GM19035 (cell line): ENCODE measurements around the gene IL24.
A peak's percentile ranks its signal among the peaks of the same experiment; 100 is the strongest.
"Not testable (repeated sequence)": the region's sequence is repeated elsewhere in the genome, so short reads cannot be mapped to it uniquely, and the experiment has no call there.

Experiments
- ATAC-seq: cut with Tn5 transposase; IDR thresholded peaks from one replicate; pipeline ENCODE4 v1.9.1; 2021; ENCODE audit not compliant: unreplicated experiment

IL24 gene

DNA sequence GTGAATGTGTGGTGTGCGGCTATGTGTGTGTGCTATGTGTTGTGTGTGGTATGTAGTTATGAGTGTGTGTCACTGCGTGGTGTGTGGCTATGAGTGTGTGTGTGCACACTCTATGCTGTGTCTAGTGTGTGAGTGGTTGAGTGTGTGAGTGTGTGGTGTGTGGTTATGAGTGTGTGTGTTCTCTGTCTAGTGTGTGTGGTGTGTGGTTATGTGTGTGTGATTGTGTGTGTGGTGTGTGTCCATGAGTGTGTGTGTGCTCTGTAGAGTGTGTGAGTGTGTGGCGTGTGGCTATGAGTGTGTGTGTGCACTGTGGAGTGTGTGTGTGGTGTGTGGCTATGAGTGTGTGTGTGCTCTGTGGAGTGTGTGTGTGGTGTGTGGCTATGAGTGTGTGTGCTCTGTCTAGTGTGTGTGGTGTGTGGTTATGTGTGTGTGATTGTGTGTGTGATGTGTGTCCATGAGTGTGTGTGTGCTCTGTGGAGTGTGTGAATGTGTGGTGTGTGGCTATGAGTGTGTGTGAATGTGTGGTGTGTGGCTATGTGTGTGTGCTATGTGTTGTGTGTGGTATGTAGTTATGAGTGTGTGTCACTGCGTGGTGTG is 26.8 kb downstream of the IL24 start:
- ATAC-seq: not testable (repeated sequence)

DNA sequence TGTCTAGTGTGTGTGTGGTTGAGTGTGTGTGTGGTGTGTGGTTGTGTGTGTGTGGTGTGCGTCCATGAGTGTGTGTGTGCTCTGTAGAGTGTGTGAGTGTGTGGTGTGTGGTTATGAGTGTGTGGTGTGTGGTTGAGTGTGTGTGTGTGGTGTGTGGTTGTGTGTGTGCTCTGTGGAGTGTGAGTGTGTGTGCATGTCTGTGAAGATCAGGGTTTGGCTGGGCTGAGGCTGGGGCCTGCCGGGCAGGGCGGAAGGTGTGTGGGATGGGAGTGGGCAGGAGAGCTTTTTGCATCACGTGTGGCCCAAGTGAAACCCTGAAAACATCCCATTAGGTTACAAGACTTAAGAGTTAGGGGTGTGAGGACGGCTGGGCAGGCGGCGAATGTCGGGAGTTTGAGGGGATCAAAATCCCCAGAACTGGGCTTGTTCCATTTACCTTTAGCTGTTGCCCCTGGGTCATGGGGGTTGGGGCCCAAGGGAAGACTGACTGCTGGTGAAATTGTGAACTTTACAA is 27.4 kb downstream of the IL24 start:
- peak; percentile 10 for ATAC-seq

- ATAC-seq: peak; percentile 52
Observed at GRCh38 chr1:206925106-206925736, 28.0 kb downstream of the IL24 start.

DNA sequence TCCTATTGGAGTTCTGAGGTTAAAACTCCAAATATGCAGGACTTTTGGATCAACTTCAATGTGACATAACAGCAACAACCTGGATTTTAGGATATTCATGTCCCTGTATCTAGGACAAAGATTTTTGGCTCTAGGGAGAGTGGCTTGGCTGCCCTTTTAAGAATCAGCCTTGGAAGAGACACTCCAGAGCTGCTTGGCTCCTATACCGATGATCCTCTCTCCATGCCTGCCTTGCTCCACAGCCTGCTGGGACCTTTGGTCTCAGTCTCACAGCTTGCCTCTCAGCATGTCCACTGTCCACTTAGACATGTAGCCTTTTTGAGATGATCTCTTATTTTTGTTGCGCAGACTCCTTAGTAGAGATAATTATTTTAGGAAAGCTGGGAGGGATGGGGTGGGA is 29.0 kb downstream of the IL24 start:
- ATAC-seq: no peak

DNA sequence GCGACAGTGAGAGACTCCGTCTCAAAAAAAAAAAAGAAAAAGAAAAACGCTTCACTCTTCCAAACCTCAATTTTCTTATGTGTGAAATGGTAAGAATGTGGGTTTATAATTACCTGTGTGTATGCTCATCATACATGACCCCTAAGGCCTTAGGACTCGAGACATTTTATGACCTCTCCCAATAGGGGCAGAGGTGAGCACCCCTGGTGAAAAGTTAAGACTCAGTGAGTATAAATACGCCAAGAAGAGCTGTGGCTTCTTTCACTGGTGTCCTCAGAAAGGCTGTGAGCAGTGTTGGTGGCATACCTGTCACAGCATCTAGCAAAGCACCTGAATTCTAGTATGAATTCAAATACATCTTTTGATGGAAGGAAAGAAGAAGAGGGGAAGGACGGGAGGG is 32.3 kb downstream of the IL24 start:
- no peak for ATAC-seq

GRCh38 chr1:206930210-206930798 is 33.1 kb downstream of the IL24 start:
- peak; percentile 75 for ATAC-seq

DNA sequence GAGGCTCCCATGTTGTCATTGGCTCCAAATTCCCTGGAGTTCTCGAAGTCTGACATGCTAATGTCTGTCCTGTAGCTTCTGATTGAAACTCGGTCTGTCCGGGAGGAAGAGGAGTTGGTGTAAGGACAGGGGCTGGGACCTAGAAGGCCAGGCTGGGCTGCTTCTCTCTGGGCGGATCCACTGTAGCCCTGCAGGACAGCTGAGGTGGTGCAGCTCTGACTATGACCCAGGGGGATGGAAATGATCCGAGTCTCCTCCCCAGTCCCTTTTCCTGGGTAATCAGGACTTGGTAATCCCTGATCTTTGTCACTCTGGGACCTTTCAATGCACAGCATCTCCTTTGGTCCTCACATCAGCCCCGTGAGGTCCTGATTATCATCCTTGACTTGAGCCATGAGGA is 34.5 kb downstream of the IL24 start:
- no peak for ATAC-seq

DNA sequence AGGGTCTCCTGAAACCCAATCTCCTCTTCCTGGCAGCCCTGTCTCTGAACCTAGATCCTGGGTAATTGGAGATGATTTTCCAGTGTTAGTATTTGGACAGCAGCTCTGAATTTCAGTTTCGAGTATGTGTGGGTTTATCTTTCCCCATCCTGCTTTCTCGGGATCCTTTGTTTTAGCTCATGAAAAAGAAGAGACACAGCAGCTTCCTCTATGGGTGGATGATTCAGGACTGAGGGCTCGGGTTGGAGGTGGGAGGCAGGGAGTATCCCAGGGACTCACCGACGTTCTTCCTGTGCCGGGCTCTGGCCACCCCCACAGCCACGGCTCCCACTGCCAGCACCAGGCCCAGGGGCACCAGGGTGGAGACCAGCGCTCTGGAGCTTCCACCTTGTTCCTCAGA is 34.9 kb downstream of the IL24 start:
- ATAC-seq: no peak

GRCh38 chr1:206933333-206933945 is 36.2 kb downstream of the IL24 start:
- no peak for ATAC-seq

DNA sequence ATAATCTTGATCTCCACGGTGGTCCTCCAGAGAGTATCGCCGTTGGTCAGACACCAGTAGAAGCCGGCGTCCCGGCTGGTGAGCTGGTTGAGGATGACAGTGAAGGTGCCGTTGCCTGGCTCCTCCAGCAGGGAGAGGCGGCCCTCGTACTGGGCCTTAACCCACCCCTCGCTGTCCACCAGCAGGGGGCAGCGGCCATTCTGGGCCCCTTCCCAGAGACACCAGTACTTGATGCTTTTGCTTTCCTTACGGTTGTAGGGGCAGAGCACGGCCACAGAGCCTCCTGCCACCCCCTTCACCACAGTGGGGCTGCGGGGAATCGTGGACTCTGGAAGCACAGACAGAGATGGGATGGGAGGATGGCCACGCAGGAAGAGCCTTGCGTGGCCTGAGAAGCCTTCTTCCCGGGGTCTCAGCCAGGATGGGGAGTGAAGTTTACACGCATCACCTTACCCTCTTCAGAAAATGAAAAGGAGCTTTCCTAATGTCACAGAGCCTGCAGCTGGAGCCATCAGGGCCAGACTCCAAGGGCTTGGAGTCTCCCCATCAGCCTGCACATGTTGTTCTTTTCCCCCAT is 38.3 kb downstream of the IL24 start:
- no peak for ATAC-seq

DNA sequence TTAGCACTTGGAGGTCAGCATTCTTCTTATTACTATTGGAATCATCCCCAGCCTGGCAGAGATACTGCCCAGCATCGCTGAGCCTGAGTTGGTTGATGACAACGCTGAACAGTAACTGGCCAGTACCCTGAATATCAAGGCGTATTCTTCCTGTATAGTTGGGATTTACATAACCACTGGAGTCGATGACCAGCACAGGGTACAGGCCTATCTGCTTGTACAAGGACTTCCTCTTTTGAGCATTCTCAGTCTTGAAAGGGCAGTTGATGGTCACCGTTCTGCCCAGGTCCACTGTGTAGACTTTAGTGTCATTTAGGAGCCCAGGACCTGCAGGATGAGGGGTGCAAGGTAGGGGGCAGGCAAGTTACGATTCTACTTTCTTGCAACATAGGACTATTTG is 40.2 kb downstream of the IL24 start:
- no peak for ATAC-seq

- no peak for ATAC-seq
Observed at GRCh38 chr1:206939131-206939530, 41.9 kb downstream of the IL24 start.

- no peak for ATAC-seq
Observed at GRCh38 chr1:206939841-206940587, 42.8 kb downstream of the IL24 start.

DNA sequence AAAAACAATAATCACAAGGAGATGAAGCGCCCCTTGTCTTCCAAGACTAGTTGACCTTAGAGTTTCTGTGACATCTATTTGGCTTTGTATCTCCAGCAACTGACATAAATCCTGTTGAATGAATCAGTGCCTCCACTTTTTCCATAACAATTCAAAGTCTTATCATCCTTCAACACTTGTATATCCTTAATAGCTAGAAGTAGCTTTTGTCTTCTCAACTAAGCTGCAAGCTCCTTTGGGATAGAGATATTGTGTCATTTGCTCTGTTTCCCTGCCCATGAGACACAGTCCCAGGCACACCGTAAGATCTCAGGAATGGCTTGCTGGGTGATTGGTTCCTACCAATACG is 43.3 kb downstream of the IL24 start:
- ATAC-seq: no peak

DNA sequence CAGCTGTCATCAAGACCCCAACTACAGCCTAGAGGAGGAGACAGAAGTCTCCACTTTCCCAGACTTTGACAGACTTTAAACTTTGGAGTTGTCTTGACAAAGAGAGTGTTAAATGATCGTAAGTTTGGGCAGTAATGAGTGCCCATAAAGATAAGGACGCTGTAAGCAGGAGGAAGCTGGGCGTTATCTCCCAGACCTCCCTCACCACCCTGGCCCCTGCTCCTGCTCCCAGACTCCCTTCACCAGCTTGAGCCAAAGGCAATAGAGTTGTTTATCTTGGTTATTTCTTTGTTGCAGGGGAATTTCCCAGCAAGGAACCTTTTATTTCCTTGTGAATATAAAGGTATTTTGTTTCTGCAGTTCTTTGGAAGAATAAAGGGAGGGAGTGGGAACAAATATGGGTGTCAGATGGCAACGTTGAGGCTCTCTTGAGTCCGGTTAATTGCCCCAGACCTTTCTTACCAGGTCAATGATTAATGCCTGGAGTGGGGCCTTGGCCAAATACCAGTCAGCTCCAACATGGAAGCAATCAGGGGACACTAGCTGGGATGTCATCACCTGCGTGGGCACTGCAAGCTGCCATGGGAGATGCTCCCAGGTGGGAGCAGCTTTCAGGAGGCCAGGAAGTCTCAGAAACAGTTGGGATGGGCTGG is 44.6 kb downstream of the IL24 start:
- no peak for ATAC-seq

GRCh38 chr1:206944703-206945102 is 47.5 kb downstream of the IL24 start:
- no peak for ATAC-seq

- ATAC-seq: no peak
Observed at GRCh38 chr1:206945779-206946178, 48.5 kb downstream of the IL24 start.

- ATAC-seq: no peak
Observed at GRCh38 chr1:206946261-206946660, 49.0 kb downstream of the IL24 start, which contains the start of gene PIGR. Gene PIGR, minus strand, starts transcription at chr1:206946466. Its CDS starts 5,935 bp downstream, at chr1:206940531.

DNA sequence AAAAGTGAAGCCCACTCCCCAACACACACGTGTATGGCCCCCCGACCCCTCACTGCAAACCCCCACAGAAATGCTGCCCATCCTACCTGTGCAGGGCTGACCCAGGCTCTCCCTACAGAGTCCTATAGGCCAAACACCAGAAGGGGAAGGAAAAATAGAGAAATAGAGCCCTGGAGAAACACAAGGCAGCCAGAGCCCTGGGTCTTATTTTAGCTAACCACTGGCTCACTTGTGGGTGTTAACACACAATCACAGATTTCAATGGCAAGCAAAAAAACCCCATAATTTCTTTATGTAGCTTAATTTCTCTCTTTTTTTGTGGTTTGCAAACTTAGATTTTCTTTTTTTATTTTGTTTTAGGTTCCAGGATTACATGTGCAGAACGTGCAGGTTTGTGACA is 50.0 kb downstream of the IL24 start:
- ATAC-seq: no peak

DNA sequence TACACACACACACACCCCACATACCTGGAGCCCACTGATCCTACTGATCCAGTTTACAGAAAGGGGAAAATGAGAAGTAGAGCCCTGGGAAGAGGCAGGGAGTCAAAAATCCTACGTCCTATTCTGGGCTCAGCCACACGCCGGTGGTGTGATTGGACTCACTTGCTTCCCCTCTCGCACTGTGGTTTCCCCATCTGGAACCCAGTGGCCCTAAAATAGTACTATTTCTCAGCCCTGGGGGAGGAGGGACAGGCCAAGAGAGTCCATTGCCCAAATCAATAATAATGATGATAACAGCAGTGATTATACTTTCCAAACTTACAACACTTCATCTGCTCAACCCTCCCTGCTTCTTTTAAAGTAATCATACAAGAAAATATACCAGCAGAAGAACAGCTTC is 52.0 kb downstream of the IL24 start:
- ATAC-seq: no peak

DNA sequence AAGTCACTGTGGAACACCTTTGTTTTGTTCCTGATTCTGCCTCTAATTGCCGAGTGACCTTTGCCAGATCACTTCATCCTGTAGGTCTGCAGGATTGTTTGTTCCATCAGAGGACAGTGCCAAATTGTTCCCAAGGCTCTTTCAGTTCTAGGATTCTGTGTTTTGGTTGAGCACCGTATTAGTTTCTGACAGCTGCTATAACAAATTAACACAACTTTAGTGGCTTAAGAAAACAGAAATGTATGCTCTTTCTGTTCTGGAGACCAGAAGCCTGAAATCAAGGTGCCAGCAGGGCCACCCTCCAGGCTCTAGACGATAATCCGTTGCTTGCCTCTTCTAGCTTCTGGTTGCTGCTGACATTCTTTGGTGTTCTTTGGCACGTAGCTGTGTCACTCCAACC is 52.4 kb downstream of the IL24 start:
- no peak for ATAC-seq
